SK-N-DZ (cell line): Measurements from ENCODE around the gene POC1A.

Source experiments
- DNase-seq: peaks from one replicate; pipeline ENCODE4 v3.0.0-alpha.2; 2015; ENCODE audit warnings: low spot score

POC1A gene

DNA sequence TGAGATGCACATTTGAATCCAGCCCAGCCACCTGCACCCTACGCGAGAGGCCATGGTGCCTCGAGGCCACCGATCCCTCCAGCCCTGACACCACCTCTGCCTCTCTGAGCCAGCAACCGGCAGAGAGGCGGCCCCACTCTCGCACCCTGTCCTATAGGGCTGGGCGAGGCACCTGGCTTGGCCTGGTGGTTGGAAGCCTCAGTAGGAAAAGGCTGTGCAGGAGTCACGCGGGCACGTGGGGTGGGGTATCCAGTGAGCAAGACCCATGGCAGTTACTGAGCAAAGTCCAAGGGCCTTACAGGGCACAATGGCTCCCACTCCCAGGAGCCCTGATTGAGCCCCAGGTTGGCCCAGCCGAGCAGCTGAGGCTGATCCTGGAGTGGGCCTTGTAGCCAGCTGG is 85.5 kb downstream of the POC1A start:
- no peak for DNase-seq

DNA sequence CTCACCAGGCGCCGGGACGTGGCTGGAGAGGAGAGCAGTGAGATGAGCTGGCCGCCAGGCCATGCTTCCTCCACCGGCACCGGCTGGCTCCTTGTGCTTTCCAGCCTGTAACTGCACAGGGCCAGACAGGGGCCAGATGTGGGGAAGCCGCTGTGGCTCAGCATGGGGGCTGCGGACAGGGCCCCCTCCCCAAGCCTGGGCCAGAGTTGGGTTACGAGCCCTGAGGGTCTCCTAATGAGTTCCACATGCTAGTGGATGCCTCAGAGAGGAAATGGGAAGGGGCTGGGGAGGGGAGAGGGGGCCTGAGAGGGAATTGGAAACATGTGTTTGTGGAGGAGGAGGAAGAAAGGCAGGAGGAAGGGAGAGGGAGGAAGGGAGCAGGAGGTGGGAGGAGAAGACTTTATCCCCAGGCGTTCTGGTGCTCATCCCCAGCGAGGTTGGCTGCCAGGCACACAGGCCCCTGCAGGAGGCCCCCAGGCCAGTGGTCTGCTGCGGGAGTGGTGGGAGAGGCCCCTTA is 86.1 kb downstream of the POC1A start:
- peak; percentile 85 for DNase-seq

DNA sequence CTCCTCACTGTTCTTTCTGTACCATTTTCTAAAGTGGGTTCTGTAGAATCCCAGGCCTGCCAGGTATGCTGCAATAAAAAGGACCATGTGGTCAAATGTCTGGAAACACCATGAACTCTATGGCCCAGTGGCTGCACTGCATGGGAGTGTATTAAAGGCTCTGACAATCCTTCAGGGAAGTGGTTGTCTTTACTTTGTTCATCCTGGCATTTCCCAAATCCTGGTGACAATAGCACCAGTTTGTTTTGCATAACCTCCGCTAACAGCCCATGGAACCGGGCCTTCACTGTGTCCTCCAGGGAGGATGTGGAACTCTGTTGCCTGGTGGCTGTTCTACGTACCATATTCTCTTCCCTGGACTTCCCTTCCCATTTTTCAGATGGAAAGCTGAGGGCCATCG is 86.7 kb downstream of the POC1A start:
- DNase-seq = no peak

DNA sequence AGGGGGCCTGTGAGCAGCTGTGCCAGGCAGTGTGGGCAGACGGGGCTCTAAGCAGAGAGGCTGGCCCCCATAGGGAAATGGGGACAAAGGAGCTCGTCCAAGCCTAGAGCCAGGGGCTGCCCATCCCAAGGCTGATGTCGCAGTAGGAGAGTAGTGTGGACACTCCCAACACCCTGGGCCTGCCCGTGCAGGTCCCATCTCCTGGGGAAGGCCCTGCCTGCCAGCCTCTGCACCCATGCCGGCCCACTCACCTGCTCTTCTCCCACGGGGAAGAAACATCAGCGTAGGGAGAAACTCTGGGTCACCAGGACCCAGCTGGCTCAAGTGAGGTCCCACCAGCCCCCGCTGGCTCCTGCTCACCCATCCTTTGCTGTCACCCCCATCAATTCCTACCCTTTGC is 87.2 kb downstream of the POC1A start:
- DNase-seq = no peak

DNA sequence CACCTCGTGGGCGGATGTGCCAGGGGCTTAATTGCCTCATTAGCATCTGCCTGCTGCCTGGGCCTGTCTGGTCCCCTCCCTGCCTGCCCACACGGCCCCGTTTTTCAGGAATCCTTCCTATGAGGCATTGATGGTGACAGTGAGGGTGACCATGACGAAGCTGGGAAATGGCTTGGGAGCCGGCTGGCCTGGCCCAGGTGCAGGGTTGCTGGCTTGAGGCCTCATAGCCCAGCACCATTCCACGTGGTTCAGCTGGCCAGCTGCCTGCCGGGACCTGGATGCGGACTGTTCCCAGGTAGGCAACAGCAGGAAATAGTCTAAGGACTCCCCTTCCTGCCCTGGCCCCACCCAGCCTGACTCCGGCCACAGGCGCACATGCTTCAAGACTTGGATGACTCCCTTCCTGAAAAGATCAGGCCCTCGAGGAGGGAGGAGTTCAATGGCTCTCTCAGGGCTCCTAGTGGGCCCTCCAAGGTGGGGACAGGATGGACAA is 88.9 kb downstream of the POC1A start:
- DNase-seq = no peak

DNA sequence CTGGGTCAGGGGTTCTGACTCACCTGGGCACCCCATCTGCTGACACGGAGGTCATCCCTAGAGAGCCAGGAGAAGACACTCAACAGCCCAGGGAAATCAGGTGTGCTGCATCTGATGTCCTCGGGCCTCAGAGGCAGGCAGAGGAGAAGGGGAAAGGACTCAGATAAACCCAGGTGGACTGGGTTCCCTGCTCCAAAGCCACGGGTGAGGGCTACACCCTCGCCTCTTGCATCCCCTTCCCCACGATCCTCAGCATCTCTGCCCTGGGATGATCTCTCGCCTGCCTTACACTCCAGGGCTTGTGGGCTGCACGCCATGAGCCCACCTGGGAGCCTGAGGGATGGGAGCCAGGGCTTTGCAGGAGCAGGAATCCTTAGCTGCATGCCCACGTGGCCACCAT is 89.7 kb downstream of the POC1A start:
- no peak for DNase-seq

DNA sequence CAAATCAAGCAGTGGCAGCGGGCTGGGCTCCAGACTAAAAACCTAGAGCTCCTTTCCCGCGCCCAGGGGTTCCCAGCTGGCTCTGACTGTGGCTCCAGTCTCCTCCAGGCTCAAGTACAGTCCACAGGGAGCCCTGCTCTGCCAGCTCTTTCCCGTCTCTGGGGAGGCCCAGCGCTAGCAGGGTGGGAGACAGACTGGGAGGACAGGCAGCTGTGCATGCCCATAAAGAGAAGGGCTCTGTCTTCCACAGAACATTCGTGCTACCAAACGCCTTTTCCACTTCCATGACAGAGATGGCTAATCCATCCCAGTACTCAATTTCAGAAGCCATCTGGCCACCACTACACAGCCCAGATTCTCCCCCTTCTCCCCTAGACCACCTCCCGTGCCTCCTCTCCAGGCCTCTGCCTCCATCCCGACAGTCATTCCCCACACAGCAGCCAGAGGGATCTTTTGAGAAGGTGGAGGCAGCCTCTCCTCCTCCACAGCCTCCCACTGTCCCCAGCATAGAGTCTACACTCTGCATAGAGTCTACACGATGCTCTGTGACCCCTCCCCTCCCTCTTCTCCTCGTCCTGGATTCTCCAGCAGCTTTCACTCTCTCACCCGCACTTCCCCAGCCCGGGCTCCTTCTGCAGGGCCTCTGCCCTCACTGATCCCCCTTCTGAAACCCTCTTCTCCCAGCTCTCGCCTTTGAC is 91.0 kb downstream of the POC1A start:
- DNase-seq = peak; percentile 56

DNA sequence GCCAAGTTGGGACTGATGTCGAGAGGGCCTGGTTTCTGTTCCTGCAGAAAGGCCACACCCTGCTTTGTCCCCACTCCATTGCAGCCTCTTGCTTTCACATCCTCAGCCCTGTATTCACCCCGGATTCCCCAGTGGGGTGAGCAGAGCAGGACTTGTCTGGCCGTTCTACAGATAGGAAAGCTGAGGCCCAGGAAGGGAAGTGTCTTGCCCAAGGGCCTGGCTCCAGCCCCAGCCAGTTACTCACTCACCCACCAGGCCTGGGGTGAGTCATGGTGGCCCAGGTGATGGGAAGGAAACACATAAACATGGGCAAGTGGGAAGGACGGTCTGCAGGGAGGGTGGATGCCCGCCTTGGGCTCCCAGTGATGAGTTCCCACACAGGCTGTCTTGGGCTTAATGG is 91.7 kb downstream of the POC1A start:
- no peak for DNase-seq

DNA sequence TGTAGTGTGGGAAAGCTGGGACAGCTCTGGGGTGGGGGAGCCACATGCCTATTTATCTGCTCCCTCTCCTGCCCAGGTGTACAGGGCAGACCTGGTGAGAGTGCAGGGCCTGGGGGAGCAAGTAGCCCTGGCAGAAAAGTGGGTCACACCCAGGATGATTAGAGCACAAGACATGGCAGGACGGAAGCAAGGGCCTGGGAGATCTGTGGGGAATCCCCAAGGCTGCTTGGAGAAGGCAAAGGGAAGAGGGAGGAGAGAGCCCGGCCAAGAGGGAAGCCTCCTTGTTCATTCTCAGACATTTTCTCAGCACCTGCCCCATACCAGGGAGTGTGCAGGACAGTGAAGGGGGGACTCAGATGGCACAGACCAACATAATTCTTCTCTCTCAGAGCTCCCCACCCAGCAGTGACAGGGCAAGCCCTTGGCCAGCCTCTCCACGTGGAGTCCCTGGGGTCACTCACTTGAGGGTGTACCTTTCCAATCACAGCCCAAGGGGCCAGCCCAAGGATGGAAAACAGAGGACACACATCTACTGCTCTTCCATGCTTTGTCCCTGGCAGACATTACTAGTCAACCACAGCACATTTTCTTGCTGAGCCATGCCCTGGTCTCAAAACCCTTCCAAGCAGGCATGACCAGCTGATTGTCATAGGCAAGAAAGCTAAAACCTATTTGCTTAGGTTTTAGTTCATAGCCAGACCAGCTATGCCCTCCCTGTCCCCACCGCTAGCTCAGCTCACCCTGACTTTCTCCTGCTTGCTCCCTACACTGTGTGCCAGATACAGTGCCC is 92.9 kb downstream of the POC1A start:
- no peak for DNase-seq

DNA sequence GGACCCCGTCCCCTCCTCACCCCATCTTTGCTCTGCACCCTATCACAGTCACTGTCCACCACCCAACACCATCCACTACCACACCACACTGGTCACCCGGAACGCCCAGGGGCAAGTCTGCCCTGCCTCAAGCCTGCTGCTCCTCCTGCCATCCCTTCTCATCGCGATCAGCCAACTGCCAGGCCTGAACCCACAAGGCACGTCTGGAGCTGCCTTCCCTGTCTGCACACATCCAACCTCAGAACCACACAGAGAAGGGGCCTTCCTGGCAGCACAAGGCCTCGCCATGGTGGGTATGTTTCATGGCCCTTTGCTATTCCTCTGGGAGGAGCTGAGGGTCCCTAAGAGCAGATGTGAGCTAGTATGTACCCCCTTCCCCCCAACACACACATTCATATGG is 94.4 kb downstream of the POC1A start:
- DNase-seq = no peak

DNA sequence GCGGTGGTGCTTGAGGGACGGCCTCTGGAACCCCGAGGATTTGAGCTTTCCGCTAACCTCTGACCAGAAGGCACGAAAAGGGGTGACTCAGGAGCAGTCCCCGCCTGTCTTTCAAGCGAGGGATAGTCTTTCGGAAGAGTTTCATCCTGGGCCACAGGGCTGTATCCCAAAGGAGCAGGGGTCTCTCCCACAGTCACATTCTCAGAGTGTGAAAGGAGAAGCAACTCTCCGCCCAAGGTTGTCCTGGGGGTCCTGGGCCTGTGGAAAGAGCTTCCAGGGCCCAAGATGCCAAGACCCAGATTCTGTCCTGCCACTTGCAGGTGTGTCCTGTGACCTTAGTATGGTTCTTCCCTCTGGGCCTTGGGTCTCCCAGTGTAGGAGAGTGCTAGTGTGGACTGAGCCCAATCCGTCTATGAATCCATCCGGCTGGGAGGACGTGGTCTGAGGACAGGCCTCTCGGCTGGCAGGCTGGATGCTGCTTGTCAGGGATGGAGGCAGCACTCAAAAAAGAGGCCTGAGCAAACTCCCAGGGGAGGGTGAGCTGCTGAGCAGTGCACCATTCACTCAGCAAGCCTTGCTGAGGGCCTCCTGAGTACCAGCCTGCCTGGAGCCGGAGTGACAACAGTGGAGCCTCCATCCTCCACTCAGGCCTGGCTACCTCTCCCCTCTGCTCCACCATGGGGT is 96.3 kb downstream of the POC1A start:
- DNase-seq = peak; percentile 47

DNA sequence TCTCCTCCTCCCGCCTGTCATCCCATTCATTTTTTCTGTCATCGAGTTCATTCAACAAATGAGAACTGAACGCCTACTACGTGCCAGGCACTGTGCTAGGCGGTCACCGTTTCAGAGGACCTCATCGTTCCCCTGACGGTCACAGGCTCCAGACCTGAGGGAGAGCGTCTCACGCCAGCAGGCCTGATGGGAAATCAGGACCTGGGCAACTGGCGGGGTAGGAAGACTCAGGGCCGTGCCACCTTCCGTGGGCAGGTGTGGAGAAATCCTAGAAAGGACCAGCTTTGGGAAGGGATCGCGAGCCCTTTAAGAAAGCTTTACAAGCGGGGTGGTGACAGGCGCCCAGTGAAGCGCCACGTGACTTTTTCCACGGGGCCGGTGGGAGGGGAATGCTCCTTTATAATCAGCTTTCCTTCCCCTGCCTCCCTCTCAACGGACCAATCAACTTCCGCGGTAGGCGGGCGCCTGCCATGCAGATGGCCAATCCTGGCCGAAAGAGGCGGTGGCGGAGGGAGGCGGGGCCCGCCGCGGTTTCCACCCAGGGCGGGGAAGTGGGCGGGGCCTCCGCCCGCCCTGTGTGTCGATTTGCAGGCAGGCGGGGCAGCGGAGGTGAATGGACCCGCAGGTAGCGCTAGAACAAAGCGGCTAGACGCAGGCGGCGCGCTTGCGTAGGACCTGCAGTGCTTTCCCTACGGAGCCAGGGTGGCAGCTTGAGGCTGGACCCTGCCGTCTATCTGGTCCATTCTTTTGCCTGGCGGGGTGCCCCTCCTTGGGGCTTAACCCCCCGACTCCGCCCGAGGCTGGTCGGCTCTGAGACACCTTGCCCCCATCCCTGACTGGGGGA is 97.0 kb downstream of the POC1A start:
- DNase-seq = peak; percentile 98

DNA sequence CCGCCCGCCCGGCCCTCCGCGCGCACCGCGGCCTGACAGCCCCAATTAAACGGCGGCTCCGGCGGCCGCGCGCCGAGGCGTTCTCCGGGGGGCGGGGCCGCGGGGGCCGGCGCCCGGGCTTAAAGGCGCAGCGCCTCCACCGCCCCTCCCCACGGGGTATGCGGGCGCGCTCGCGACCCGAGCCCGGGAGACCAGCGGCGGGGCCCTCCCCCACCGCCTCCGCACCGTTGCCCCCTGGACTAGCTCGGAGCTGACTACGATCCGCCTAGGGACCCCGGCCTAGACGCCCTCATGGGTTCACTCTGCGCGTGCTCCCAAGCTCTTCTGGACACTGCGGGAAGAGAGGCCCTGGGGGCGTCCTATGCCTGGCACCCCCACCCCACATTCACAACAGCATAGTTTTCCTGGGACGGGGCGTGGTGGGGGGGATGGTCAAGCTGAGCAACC is 97.7 kb downstream of the POC1A start, which contains the start of gene DUSP7:
DUSP7 (minus strand) TSS at position 51 of the 447 bp plus-strand sequence. CDS start 205 bp downstream, outside the sequence.
- peak; percentile 67 for DNase-seq

DNA sequence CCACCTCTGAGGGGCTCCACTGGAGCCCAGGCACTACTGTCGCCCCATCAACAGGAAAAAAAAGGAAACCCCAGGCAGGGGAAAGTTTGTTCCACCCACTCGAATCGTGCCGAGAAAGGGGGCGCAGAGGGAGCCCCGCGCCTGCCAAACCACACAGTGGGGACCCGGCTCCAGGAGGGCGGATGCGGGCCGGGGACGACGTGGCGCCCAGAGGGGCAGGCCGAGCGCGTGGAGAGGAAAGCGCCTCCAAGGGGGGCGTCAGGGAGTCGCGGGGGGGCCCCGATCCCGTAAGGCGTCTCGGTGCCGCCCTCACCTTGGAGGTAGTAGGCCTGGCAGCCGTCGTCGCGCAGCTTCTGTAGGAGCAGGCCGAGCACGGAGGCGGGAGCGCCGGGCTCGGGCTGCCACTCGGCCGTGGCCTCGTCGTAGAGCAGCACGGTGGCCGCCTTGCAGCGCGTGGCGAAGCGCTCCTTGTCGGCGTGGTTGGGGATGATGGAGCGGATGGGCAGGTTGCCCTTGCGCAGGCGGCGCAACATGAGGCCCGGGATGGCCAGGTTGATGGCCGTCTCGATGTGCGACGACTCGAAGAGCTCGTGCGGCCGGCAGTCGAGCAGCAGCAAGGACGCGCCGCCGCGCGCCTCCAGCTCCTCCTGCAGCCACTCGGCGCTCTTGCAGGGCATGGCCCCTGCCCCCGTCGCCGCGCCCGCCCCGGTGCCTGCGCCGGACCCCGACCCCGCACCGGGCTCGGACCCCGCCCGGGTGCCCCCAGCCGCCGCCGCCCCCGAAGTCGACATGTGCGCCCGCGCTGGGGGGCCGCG is 98.5 kb downstream of the POC1A start:
- peak; percentile 50 for DNase-seq

DNA sequence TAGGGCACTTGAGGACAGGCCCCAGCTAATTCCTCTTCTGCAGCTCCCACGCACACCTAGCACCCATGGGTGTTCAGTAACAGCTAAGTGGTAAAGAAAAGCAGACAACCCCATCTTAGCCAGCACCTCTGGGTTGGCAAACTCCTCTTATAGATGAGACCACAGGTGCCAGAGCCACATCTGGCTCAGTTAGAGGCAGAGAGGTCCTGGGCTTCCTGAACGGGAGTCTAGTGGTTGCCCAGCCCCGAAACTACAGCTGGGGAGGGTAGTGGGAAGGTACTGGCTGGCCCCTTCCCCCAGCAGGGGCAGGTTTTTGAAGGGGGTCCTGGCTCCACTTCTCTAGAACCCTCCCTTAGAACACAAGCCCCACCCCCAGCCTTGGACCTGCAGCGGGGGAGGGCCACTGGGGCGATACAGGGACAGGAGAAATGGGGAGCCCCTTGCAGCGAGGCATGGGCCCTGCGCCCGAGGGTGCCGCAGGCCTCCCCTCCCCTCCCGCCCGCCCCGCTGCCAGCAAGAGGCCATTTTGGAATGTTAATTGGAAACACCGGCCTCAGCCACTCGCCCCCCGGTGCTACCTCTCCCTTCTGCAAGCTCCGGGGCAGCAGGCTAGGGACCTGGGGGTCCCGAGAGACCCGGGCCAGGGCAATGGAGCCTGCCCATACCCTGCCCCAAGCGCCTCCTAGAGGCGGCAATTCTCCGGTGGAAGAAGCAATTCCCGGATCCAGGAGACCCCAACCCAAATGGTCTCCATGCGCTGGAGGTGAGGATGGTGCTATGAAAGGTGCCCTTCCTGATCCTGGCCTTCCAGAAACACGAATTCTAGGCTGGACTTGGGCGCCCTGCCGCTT is 99.3 kb downstream of the POC1A start:
- peak; percentile 53 for DNase-seq

DNA sequence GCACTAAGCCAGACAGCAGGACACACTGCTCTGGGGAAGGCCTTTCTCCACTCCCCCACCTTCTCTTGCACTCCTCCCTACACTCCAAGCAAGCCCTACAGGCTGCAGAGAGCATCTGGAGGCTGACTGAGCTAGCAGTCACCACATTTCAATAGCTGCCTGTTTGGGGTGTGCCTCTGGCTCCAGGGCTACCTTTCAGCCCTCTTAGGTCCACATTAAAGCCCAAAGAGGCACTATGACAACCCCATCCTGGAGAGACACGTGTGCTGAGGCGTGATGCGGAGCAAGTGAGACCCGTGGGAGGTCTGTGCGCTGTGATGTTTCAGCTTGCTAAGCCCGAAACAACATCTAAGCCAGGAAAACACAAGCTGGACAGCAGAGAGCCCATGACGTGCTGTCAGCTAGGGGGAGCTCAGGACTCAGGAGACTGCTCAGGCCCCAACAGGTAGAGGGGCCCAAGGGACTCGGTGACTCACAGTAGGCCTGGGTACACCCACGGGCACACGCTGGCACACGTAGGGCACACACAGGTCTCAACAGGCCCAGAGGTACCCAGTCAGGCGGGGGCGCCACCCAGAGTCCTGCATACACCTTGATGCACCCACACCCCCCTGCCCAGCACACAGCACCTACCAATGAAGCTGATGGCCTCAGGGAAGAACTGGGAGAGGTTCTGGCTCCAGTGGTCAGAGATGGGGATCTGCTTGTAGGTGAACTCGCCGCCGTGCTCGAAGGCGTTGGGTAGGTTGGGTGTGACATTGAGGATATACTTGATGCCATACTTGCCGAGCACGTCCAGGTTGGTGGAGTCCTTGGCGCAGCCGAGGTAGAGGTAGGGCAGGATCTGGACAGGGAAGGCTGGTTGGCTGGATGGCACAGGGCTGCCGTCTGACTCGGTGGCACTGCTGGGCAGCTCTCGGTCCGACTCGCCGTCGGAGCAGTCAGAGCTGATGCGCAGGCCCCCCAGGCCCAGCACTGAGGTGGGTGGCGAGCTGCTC is 100.6 kb downstream of the POC1A start:
- no peak for DNase-seq

DNA sequence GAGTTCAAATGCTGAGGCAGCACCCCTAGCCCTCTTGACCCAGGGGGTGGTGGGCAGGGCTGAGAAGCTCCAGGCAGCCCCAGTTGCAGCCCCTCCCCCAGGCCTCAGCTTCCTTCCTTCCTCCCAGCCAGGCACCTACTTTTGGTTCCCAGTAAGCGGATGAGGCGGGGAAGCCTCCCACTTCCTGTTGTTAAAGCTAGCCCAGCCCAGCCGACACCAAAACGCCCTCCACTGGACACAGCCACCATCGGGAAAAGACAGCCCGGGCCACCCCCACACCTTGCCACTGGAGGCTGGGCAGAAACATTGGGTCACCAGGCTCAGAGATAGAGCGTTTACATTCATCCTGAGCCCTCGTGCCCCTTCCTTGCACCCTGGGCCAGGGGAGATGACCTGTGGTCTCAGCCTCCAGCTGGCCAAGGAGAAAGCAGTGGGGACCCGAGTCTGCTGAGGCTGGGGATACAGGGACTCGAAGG is 101.4 kb downstream of the POC1A start:
- no peak for DNase-seq

DNA sequence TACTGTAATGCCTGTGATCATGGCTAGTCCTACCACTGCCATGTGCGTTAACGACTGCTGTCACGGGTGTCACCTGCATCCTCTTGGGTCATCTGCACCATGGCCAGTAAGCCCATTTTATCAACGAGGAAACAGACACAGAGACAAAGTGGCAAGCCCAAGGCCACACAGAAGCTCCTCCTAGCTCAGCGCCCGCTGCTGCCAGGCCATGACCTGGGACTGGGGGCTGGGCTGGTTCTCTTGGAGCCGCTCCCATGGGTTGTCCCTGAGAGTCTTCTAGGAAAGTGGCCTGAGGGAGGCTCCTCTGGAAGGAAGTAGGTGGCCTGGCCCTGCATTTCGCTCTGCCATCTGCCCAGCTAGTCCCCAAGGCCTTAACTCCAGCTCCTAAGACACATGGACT is 102.8 kb downstream of the POC1A start:
- no peak for DNase-seq
